HG03095 (cell line): ENCODE data around the gene N4BP2L1.

ENCODE experiments used
- ATAC-seq: cut with Tn5 transposase; IDR thresholded peaks from one replicate; pipeline ENCODE4 v1.9.1; 2021; ENCODE audit warnings: moderate library complexity; ENCODE audit not compliant: unreplicated experiment

The N4BP2L1 gene

DNA sequence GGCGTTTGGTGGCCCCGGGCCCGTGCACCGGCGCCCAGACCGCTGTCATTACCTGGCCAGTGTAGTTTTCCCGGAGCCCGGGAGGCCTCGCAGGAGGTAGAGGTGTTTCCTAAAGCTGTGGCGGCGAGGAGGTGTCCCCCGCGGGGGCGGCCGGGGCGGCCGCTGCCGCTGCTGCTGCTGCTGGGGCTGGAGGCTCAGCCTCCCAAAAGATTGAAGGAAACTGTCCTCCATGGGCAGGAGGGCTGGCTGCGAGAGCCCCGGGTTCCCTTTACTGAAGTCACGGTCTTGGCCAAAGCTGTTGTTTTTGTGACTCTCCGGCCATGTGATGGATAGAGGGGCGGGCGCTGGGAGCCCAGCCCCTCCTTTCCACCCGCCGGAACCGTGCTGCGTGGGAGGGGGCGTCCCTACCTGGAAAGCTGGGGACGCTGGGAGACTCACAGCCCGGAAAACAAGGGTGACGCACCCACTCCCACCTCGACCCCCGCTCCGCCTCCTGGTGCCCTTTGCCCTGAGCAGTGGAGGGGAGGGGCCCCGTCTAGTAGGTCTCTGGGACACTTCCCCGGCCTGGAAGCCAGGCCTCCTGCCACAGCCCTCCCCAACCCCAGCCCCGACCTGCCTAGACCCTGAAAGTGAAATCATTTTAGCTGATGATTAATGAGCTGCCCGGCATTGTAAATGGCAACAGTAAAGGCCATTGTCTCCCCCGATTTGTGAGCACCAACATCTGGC is at the start of gene N4BP2L1:
N4BP2L1 (minus strand) TSS at position 279 of the 729 bp plus-strand sequence; CDS start at position 231, 48 bp downstream.
- peak; percentile 66 for ATAC-seq

DNA sequence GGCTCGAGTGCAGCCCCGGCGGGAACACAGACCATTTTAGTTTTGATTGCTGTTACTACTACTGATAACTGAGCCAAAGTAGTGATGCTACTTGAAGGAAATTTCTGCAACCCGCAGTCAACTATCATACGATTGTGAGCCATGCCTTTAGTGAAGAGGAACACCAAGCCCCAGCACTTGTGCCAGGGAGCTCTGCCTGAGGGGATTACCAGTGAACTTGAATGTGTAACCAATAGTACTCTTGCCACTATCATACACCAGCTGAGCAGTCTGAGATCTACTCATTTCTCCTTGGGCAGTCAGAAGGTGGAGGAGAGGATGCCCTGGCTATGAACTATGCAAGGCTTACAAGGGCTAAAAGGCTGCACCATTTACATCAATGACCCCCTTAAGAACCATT is 49.0 kb upstream of the N4BP2L1 start:
- no peak for ATAC-seq

DNA sequence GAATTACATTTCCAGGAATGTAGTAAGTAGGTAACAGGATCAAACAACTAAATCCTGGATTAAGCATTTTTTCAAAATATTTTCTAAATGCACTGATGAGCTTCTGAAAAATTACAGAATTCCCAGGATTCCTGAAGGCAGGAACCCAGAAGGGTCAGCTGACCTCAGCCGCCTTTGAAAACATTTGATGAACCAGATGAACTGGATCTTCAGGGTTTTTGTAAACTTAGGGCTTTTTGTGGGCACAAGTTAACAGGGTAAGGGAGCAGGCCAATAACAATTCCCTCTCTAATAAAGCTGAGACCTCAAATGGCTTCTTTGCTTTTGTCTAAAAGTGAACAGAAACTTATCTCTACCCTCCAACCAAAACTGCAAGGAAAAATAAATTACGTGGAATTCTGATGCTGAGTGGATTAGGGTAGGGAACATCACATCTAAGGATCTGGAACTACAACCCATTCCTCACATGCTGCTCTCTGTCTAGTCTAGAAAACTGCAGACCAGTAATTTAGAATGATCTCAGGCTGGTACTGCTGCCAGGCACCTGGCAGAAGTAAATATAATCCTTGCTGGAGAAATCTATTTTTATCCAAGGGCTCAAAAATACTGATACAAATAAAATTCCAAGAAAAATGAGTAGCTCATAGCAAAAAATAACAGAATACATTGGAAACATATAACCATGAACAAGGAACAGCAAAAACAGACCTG is 48.2 kb upstream of the N4BP2L1 start:
- no peak for ATAC-seq

DNA sequence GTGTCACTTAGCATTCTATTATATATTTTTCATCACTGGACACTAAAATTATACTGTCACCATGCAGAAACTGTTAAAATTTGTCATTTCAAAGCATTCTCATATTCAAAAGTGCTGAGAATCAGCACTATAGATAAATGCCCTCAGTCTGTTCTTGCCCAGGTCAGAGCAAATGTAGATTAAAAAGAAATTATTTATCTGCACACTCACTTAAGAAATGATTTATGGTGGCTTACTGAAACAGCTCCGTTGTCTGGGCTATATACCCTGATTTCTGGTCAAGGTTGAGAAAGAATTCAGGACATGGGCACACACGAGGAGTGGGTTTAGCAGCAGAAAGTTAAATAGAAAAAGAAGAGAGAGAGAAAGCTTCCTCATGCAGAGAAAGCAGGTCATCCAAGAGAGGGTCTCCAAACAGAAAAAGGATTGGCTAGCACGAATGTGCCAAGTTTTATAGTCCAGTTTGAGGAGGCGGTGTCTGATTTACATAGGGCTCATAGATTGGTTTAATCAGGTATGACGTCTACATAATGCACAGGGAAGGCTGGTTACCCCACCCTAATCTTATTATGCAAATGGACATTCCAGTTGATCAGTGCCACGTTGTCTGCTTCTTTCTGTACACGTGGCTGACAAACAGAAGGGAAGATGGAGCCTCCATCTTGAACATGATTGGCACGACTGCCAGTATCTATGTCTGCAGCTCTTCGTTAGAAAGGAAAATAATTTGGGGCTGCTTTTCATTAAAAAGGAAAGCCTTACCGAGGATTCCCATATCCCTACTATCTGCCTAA is 47.3 kb upstream of the N4BP2L1 start:
- no peak for ATAC-seq

DNA sequence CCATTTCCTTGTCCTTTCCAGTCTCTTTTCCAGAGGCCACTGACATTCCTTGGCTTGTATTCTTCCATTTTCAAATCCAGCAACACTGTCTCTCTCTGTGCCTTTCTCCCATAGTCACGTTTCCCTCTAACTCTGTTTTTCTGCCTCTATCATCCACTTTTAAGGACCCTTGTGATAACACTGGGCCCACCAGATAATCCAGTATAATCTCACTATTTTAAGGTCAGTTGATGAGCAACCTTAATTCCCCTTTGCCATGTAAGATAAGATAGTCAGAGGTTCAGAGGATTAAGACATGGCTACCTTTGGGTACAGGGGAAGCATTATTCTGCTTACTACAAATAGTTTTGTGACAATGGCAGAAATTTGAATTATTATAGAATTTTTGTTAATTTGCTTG is 45.7 kb upstream of the N4BP2L1 start:
- no peak for ATAC-seq

DNA sequence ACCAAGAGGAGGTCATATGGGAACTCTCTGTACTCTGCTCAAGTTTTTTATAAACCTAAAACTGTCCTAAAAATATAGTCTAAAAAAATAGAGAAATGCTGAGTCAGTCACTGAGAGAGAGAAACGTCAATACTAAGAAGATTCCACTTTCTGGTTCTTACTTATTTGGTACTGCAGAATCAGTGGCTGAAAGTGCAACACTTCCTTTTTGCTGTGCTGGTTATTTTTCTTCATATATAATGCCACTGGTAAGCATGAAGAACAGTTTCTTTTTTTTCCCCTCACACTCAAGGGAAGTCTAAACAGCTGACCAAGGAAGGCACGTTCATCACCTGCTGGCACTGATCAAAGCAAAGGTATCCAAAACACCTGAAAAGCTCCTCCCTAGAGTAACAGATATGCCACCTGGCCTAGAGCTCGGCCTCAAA is 44.3 kb upstream of the N4BP2L1 start:
- ATAC-seq, result peak; percentile 82

DNA sequence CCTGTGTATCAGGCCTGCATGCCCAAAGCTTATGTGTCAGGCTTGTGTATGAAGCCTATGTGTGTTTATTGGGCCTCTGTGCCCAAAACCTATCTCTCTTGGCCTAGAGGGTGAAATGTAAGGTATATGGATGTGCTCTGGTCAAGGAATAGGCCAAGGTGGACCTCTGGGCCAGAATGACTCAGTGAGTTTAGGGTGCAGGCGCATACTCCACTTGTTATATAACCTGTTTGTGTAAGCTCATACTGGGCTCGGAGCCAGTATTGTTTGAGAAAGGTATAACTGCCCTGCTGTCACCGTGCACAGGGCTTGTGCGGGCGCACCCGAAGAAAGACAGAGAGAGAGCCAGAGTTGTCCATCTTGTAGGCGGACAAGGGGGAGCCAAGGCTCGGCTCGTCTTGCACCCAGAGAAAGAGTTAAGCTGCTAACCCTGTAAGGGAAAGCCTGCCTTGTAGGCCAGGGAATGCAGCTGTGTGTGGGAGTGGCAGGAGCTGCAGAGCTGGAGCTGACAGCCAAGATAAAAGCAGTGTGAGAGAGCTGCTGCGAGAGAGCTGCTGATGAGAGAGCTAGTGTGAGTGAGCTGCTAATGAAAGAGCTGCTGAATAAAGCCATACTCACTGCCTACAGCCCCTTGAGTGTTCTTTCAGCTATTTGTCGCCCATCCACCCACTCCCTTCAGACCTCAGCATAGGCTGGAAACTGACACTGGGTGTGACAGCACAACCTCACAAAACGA is 43.4 kb upstream of the N4BP2L1 start:
- no peak for ATAC-seq

DNA sequence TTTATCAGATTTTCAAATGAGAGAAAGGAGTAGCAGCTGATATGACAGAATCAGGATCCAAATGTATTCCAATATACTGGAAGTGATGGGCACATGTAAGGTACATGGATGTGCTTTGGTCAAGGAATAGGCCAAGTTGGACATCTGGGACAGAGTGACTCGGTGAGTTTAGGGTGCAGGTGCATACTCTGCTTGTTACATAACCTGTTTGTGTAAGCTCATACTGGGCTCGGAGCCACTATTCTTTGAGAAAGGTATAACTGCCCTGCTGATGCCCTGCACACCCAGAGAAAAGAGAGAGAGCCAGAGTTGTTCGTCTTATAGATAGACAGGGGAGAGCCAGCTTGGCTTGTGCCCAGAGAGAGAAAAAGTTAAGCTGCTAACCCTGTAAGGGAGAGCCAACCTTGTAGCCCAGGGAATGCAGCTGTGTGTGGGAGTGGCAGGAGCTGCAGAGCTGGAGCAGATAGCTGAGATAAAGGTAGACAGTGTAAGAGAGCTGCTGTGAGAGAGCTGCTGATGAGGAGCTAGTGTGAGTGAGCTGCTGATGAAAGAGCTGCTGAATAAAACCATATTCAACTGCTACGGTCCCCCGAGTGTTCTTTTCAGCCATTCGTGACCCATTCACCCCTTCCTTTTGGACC is 40.7 kb upstream of the N4BP2L1 start:
- ATAC-seq, result no peak

DNA sequence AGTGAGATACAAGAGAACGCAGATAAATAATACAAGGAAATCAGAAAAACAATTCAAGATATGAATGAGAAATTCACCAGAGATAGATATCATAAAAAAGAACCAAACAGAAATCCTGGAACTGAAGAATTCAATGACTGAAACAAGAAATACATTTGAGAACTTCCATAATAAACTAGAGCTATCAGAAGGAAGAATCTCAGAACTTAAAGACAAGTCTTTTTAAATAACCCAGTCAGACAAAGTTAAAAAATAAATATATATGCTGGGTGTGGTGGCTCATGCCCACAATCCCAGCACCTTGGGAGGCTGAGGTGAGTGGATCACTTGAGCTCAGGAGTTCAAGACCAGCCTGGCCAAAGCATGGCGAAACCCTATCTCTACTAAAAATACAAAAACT is 28.7 kb upstream of the N4BP2L1 start:
- no peak for ATAC-seq

DNA sequence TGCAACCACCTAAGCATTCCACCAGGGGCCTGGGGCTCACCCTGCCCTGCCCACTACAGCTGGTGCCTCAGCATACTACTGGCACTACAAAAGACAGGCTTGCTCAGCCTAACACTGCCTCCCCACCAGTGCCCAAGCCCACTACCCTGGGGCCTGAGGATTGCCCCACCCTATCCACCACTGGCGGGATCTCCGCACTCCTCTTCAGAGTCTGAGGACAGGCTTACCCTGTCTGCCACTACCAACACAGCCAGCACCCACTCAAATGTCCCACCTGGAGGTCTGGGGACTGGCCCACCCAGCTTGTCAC is 27.6 kb upstream of the N4BP2L1 start:
- ATAC-seq, result no peak

DNA sequence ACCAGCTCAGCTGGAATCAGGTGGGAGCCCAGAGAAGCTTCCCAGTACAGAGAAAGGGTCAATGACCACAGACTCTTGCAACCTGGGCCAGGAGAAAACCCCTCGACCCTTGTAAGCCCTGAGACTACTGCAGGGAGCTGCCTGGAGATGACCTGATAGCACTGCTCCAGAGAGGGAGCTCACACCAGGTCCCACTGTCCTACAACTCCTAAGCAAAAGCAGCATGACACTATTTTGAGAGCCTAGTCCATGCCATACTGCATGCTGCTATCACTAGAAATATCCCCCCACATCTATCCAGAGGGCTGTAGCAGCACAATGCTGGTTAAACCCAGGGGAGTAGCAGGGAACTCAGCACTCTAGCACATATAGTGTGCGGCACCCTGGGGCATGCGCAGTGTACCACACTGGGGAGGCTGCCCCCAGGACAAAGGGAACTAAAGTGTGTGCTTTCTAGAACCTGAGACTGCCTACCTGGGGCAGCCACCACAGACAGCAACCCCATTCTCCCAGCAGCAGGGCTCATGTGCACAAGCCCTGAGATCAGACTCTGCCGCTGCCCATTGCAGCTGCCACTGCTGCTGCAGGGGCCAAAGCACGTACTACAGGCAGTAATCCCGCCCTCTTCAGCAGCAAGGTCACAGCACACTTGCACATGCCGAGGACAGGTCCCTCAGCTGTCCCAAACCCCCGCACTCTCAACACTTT is 27.1 kb upstream of the N4BP2L1 start:
- no peak for ATAC-seq

DNA sequence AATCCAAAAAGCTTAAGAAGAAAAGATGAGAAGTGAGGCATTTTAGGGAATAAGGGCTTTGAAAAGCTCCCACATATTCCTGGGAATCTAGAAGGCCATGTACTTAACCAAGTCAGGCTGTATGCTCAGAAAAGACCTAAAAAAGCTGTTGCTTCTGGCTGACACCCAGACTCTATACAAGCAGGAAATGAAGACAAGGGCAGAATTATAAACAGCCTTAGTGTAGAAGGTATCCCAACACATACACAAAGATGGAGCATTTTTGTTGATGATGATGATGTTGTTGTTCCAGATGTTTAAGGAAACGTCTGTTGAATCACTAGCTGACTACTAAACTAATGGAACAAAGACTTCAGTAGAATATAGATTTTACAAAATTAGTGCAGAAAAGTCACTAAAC is 26.1 kb upstream of the N4BP2L1 start:
- no peak for ATAC-seq

DNA sequence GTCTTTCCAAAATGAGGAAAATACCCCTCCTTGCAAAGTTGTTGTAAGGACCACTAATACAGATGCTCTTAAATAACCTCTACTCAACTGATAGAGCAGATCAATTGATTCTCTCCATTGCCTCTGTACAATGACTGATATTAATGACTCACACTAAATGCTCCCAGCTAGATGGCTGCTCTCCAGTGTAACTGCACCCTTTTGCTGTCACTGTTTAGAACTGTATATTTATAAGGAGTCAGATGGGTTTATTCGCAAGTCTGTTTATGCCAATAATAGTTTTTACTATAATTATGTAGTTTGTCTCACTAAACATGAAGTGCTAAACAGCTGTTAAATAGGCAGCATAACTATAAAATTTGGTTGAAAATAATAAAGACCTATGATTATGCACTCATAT is 21.0 kb upstream of the N4BP2L1 start:
- ATAC-seq, result no peak

DNA sequence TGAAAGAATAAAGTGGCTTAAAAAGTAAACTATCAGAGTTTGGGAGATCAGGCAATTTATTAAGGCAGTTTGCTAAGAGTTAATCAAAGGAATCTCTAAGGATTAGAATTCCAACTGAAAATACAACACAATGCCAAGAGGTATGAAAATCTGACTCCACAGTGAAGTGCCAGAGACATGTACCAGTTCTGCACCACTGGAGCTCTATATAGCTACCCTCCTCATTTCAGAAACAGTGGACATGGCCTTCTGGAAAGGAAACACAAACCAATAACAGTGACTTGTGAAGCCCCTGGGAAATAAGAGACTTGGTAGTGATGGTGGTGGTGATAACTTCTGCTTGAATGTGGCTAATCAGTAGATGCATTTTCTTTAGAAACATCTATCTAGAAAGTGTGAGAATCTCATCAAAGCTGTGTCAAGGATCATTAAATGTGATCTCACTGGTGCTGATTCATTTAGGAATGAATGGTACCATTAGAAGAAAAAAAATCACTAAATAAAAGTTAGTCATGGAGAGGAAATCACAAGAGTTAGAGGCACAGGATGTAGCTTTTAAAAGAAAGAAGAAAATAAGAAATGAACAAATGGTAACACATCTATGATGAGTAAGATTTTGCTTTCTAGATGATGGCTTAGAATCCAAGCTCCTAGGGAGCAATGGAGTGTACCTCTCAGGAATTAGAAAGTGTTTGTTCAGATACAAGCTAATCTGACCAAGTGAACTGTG is 20.1 kb upstream of the N4BP2L1 start:
- ATAC-seq, result no peak

DNA sequence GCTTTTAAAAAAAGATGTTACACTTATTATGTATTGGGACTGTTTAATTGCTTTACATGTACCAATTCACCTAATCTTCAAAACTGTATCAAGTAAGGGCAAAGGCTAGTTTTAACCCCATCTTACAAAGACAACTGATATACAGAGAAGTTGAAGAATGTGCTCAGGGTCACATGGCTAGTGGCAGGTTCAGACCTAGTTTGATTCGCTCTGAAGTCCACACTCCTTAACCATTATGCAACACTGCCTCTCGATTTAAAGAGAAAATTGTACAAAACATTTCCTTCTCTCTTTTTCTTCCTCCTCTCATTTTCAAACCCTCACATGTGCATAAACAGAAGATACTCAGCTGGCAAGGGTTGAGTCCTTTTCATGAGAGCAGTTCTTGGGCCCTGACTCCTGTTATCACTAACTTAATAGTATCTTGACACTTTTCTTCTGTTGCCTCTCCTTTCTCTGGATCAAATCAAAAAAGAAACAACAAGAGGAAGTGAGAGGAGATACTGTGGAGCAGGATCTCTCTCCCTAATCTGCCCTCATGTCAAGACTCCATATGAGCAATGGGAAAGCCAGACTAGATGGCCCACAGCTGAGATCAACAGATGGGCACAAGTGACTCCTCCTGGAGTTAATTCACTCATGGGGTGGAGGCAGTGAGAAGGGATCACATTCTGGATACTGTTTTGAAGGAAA is 19.0 kb upstream of the N4BP2L1 start:
- no peak for ATAC-seq

DNA sequence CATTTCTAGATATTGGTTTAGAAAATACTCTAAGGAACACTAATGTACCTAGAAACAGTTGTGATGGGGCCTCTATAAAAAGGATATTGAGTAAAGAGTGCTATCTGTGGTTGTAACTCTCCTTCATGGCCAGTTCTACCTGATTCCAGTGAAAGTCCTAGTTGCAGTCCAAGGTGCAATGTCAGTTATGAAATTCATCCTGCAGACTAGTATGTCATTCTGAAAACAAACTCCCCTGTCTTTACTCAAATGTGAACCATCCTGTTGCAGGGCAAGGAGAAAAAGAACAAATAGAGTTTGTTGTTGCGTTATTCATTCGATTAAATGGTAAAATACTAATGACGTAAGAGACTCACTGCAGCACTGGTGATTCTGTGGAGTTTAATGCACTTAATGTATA is 18.3 kb upstream of the N4BP2L1 start:
- no peak for ATAC-seq

DNA sequence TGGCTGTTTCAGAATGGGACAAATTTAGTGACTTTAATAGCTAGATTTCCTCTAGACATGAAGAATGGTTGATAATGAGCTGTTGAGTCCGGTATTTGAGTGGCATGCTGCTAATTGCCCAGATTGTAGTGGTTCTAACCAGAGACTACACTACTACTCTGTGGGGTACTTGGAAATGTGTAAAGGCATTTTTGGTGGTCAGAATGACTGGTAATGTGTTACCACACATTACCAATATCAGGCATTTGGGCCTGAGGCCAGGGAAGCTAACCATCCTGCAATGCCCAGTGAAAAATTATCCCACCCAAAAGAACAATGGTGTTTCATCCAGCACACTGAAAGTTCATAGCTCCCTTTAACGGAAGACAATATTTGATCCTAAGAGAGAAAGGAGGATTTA is 17.5 kb upstream of the N4BP2L1 start:
- no peak for ATAC-seq

DNA sequence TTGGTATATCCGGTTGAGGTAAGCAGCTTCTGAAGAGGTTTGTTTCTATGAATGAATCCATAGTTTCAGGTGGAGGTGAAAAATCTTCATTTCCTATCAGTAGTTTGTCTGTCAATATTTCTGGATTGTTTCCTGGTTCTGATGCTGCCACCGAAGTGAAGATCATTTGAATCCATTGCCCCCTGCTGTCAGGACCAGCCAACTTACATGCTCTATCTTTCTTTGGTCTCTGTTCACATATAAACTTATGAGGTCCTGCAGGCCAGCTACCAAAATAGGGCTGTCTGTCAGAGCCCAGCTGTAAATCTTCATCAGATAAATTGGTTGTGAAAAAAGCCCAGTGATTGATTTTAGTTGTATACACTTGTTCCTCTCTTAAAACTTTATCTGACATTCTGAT is 15.2 kb upstream of the N4BP2L1 start:
- no peak for ATAC-seq

DNA sequence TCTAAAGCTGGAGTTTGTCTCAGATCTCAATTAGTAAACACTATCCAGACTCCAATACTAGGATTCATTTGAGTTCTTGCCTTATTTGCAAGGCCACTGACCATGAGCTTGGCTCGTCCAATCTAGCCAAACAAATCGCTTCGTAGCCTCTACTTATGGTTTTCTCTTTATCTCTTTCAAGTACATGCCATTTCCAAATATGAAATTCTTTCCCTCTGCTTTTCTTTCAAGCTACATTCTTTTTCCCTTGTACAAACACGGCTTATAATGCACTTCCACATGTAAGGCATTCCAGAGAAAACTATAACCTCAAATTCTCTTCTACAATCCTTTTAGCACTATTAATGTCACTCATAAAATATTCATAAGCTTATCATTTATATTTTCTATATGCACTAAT is 10.9 kb upstream of the N4BP2L1 start:
- no peak for ATAC-seq
